GM12878 (cell line): ENCODE measurements around the gene CYREN. TPM values are rescaled to one million over a fixed set of nuclear protein-coding genes. Genes with fewer than 3 reads are reported as not detected.
A peak's percentile ranks its signal among the peaks of the same experiment; 100 is the strongest.

Experiments
- ATAC-seq: fragments of 200-7000 bp; cut with Tn5 transposase; 3 replicates; pipeline ENCODE4 v1.9.1; 2020; ENCODE audit warnings: mild to moderate bottlenecking, moderate library complexity
- BruUV-seq: library from RNA; stranded (reverse); fragments of 400-500 nt; replicated peaks from 2 replicates; lab custom pipeline; 2021; lab: Mats Ljungman, UMichigan
- CTCF ChIA-PET: fragments of 300-600 bp; sonication (Branson Sonifier 250); formaldehyde crosslinking; extraction: SDS; loops from one replicate; lab custom pipeline; 2021; ENCODE audit warnings: inconsistent platforms; lab: Yijun Ruan, JAX
- POLR2A ChIA-PET: fragments of 350-600 bp; formaldehyde crosslinking; extraction: SDS; loops from one replicate; lab custom pipeline; 2021; ENCODE audit warnings: inconsistent platforms; lab: Charles Lee
- RAD21 ChIA-PET: fragments of 300-600 bp; sonication (Branson Sonifier 250); formaldehyde crosslinking; loops from one replicate; lab custom pipeline; 2023; ENCODE audit warnings: antibody characterized with exemption; ENCODE audit not compliant: unreplicated experiment; lab: Charles Lee
- SMC1A ChIA-PET: fragments of 300-600 bp; sonication (Branson Sonifier 250); formaldehyde crosslinking; loops from one replicate; lab custom pipeline; 2023; ENCODE audit not compliant: unreplicated experiment, uncharacterized antibody; lab: Charles Lee
- DNase-seq: peaks from one replicate; pipeline ENCODE4 v3.0.0-alpha.2; 2011; ENCODE audit warnings: low read depth, low spot score
- FAIRE-seq: peaks from 3 replicates; lab custom pipeline; 2011; peaks lifted over from hg19 to GRCh38; lab: Jason Lieb, UNC
- H2AFZ ChIP-seq: 2 replicates; pipeline ENCODE4 v1.6.0; 2011; ENCODE audit warnings: low read depth, low read length, control low read depth; ENCODE audit not compliant: control insufficient read depth
- H3K27ac ChIP-seq: 2 replicates; pipeline ENCODE4 v1.5.1; 2011; ENCODE audit warnings: control low read depth; ENCODE audit not compliant: control insufficient read depth, insufficient read depth
- H3K27me3 ChIP-seq, 2 experiments: replicated peaks in 1 of 2; 2 replicates each; pipeline versions ENCODE4 v1.6.0 to v1.6.1; 2011; ENCODE audit warnings: low read length in 1 of 2; ENCODE audit not compliant: control insufficient read depth in 2 of 2, insufficient read depth in 2 of 2
- H3K36me3 ChIP-seq, 2 experiments: 2 replicates each; pipeline ENCODE4 v1.5.1; 2011; ENCODE audit warnings: low read length in 1 of 2; ENCODE audit not compliant: control insufficient read depth in 2 of 2, insufficient read depth in 2 of 2
- H3K4me1 ChIP-seq: 2 replicates; pipeline ENCODE4 v1.6.1; 2011; ENCODE audit warnings: mild to moderate bottlenecking, low read length, moderate library complexity, mixed read lengths; ENCODE audit not compliant: control insufficient read depth, insufficient read depth
- H3K4me2 ChIP-seq: 2 replicates; pipeline ENCODE4 v1.6.0; 2011; ENCODE audit warnings: control low read depth; ENCODE audit not compliant: control insufficient read depth, insufficient read depth
- H3K4me3 ChIP-seq: fragments of 200-600 bp; sonication (generic); 2 replicates; pipeline ENCODE4 v1.5.1; 2016
- H3K79me2 ChIP-seq: 2 replicates; pipeline ENCODE4 v1.6.0; 2011; ENCODE audit warnings: low read length; ENCODE audit not compliant: control insufficient read depth, insufficient read depth
- H3K9ac ChIP-seq: 2 replicates; pipeline ENCODE4 v1.8.0; 2011; ENCODE audit warnings: low read length, control low read depth, mixed read lengths; ENCODE audit not compliant: control insufficient read depth, insufficient read depth
- H3K9me3 ChIP-seq: replicated peaks from 3 replicates; pipeline ENCODE4 v1.5.1; 2011; ENCODE audit warnings: mild to moderate bottlenecking, low read length; ENCODE audit not compliant: control insufficient read depth, insufficient read depth
- H4K20me1 ChIP-seq: 2 replicates; pipeline ENCODE4 v1.6.0; 2011; ENCODE audit not compliant: control insufficient read depth, insufficient read depth
- EP300 ChIP-seq, 2 experiments: fragments of 150-350 bp in 1 of 2; IDR thresholded peaks; 2 replicates each; pipeline ENCODE4 v1.6.1; 2011 to 2012; ENCODE audit warnings: low read depth in 2 of 2, low read length in 2 of 2, borderline replicate concordance in 1 of 2, improper control_type of control experiment in 1 of 2, inconsistent platforms in 1 of 2; ENCODE audit not compliant: control insufficient read depth in 1 of 2
- FOXM1 ChIP-seq: IDR thresholded peaks from 2 replicates; pipeline ENCODE4 v1.6.1; 2012; ENCODE audit warnings: low read depth, mild to moderate bottlenecking, inconsistent platforms, low read length, moderate library complexity
- GABPA ChIP-seq: IDR thresholded peaks from 2 replicates; pipeline ENCODE4 v1.6.1; 2014; ENCODE audit warnings: antibody characterized with exemption, low read depth, mild to moderate bottlenecking, inconsistent platforms
- JUND ChIP-seq: IDR thresholded peaks from 2 replicates; pipeline ENCODE4 v1.6.1; 2012; ENCODE audit warnings: low read depth, mild to moderate bottlenecking, low read length, improper control_type of control experiment, moderate library complexity
- POLR2AphosphoS5 ChIP-seq: IDR thresholded peaks from 2 replicates; pipeline ENCODE4 v1.6.1; 2011; ENCODE audit warnings: mild to moderate bottlenecking, low read length, inconsistent platforms
- POU2F2 ChIP-seq: IDR thresholded peaks from 3 replicates; pipeline ENCODE4 v1.6.1; 2011; ENCODE audit warnings: low read depth, mild to moderate bottlenecking, low read length, borderline replicate concordance
- SMARCA5 ChIP-seq: fragments of 450-650 bp; IDR thresholded peaks from 2 replicates; pipeline ENCODE4 v1.6.1; 2017; ENCODE audit warnings: mild to moderate bottlenecking
- SUZ12 ChIP-seq: fragments of 200-600 bp; sonication (generic); IDR thresholded peaks from one replicate; pipeline ENCODE4 v1.6.1; 2018; ENCODE audit warnings: antibody characterized with exemption, mild to moderate bottlenecking; ENCODE audit not compliant: unreplicated experiment
- TBL1XR1 ChIP-seq: IDR thresholded peaks from 2 replicates; pipeline ENCODE4 v1.6.1; 2012; ENCODE audit warnings: low read depth, low read length, improper control_type of control experiment
- ZNF207 ChIP-seq: fragments of 450-650 bp; IDR thresholded peaks from 2 replicates; pipeline ENCODE4 v1.6.1; 2014; ENCODE audit warnings: antibody characterized with exemption, mild to moderate bottlenecking, borderline replicate concordance
- ZNF24 ChIP-seq: fragments of 450-650 bp; IDR thresholded peaks from 2 replicates; pipeline ENCODE4 v1.6.1; 2017; ENCODE audit warnings: antibody characterized with exemption, mild to moderate bottlenecking
- ZZZ3 ChIP-seq: IDR thresholded peaks from 2 replicates; pipeline ENCODE4 v1.6.1; 2011; ENCODE audit warnings: low read depth; ENCODE audit not compliant: control insufficient read depth, insufficient read length
- WGBS: methylation state at CpG from one replicate; pipeline ENCODE4 v1.1.6; 2016; ENCODE audit warnings: low lambda C conversion rate; ENCODE audit not compliant: insufficient replicate concordance, insufficient coverage; ENCODE audit errors: missing lambda C conversion rate; 5-methylcytosine and 5-hydroxymethylcytosine counted together
- in situ Hi-C: fragments of 300-500 bp; cut with MboI; formaldehyde crosslinking; loops from 9 replicates; pipeline ENCODE4 v1.14.3; 2018; ENCODE audit warnings: mixed read lengths
- intact Hi-C: fragments of 100-400 bp; cut with micrococcal nuclease; formaldehyde crosslinking; loops from one replicate; pipeline ENCODE4 v1.14.2; 2022; ENCODE audit not compliant: unreplicated experiment
- polyA plus RNA-seq, 11 experiments: library from polyadenylated mRNA; depleted of rRNA in 4 of 11; unstranded in 6 of 11; stranded (reverse) in 5 of 11; fragments of >200 nt; fragmentation: Nextera tagmentation in 4 of 11; fragmentation: Illumina TruSeq in 1 of 11; extraction: Ambion mirVana in 4 of 11; extraction: Trizol in 1 of 11; gene quantifications; 1 replicate in 1 of 11; 2 replicates in 10 of 11; pipeline versions ENCODE4 v1.2.1 to v1.2.3, GENCODE V29; 2011 to 2016; ENCODE audit warnings: inconsistent platforms in 2 of 11, missing spikeins in 2 of 11, low read depth in 1 of 11
- total RNA-seq, 4 experiments: library from RNA; depleted of rRNA in 3 of 4; stranded (reverse); fragments of >200 nt in 3 of 4; fragmentation: Illumina TruSeq in 1 of 4; extraction: Trizol in 1 of 4; gene quantifications; 2 replicates each; pipeline versions ENCODE4 v1.2.1 to v1.2.3, GENCODE V29; 2013 to 2021
- TF ChIP-seq, protein P1 (sequence below): fragments of 450-650 bp; formaldehyde crosslinking; IDR thresholded peaks from 2 replicates; pipeline ENCODE4 v1.5.0; 2022; ENCODE audit warnings: mild to moderate bottlenecking, missing genetic modification characterization

CYREN gene
- total and polyA plus RNA-seq, 10 of the 15 experiments (the other 5 are each of a cell fraction or from before 2014, with no cell fraction given) = 8.7 to 64.3 (median 55.7) TPM

- FAIRE-seq (no peak), DNase-seq (no peak), ATAC-seq (no peak)
- TF ChIP-seq FOXM1 (no peak), POLR2AphosphoS5 (no peak)
- Histone ChIP-seq H3K4me2 (peak overlapping the region; percentile 45), H4K20me1 (no peaks in the 10 kb centered on the region), H3K9ac (no peak overlapping the region), H3K4me1 (peaks cover 12% of the 10 kb centered on the region), H3K27ac (no peak overlapping the region), H3K36me3 (peaks cover 17 to 58% of the 10 kb centered on the region in 2 experiments), H3K79me2 (peaks cover 36% of the 10 kb centered on the region), H3K4me3 (no peak overlapping the region), H3K27me3 (no peaks in the 10 kb centered on the region), H2AFZ (no peak overlapping the region), H3K9me3 (no peaks in the 10 kb centered on the region)
- RAD21 ChIA-PET = interaction anchor here (0.7 to 3.8 kb wide), 3 partner anchors 13 to 214 kb away, joined by 3 to 28 read pairs (median 3); partner anchors contain the start of gene AGBL3
- 99% methylated on average over 3 of the region's 3 CpGs for WGBS
- intact Hi-C loops = no loop called here
- SMC1A ChIA-PET = interaction anchor here (0.8 to 4.0 kb wide), 6 partner anchors 9 to 470 kb away, joined by 3 to 29 read pairs (median 5); no protein-coding TSS in a partner anchor
- POLR2A ChIA-PET = interaction anchor here (0.7 to 1.5 kb wide), 5 partner anchors 8 to 28 kb away, joined by 3 to 10 read pairs (median 4); no protein-coding TSS in a partner anchor
- CTCF ChIA-PET = interaction anchor here (0.8 to 1.3 kb wide), 2 partner anchors 10 to 26 kb away, joined by 3 to 6 read pairs; no protein-coding TSS in a partner anchor
- BruUV-seq = no TSS peak
- in situ Hi-C loops = no loop called here
Measured at GRCh38 chr7:135200821-135201331, 30.4 kb upstream of the CYREN start.

DNA sequence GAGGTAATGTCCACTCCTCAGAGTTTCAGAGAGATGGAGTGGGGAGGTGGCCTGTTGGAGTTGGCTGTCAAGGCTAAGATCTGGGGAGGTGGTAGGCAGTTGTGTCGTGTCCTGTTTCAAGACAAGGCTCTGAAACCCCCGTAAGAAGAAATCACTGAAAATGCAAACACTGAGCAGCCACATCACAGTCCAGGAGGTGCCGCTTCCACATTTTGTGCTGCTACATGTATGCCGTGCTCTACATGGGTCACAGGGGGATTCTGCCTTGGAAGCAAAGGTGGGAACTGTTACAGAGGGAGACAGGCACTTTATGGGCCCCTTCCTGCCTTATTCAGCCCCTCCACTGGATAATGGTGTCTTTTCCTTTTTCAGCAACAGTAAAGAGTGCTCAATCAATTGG is 28.9 kb upstream of the CYREN start:
- Histone ChIP-seq H3K36me3 (peaks cover 20 to 54% of the 10 kb centered on the region in 2 experiments), H3K27ac (peak overlapping the region; percentile 40), H4K20me1 (no peaks in the 10 kb centered on the region), H3K4me1 (peaks cover 9% of the 10 kb centered on the region), H2AFZ (no peak overlapping the region), H3K4me2 (peak overlapping the region; percentile 7), H3K79me2 (peaks cover 30% of the 10 kb centered on the region), H3K9ac (no peak overlapping the region), H3K9me3 (no peaks in the 10 kb centered on the region), H3K4me3 (no peak overlapping the region), H3K27me3 (no peaks in the 10 kb centered on the region)
- no peak for DNase-seq
- in situ Hi-C loops = no loop called here
- ChIA-PET SMC1A (interaction anchor here (1.2 to 4.0 kb wide), 6 partner anchors 8 to 28 kb away, joined by 5 to 29 read pairs (median 7); no protein-coding TSS in a partner anchor), POLR2A (interaction anchor here (0.8 to 2.2 kb wide), 4 partner anchors 8 to 13 kb away, joined by 3 to 23 read pairs (median 6); no protein-coding TSS in a partner anchor), CTCF (interaction anchor here (0.8 to 2.0 kb wide), 2 partner anchors 8 to 75 kb away, joined by 3 to 5 read pairs; no protein-coding TSS in a partner anchor), RAD21 (interaction anchor here (3.8 kb wide), 1 partner anchor 12 kb away, joined by 28 read pairs; no protein-coding TSS in a partner anchor)
- 71% methylated on average over 4 of the region's 4 CpGs for whole genome bisulfite sequencing
- FAIRE-seq = no peak
- BruUV-seq = no TSS peak
- peak; percentile 51 for ATAC-seq
- intact Hi-C loops = no loop called here
- TF ChIP-seq ZZZ3 (no peak), ZNF24 (no peak), EP300 (IDR thresholded peaks at IDR 0.05; ENCODE audit: borderline replicate concordance in 1 of 2, control insufficient read depth in 1 of 2, low read depth in 2 of 2, low read length in 2 of 2) (0 out of 4 replicates have a peak, but pooled peaks of 1 of the 2 experiments have one; percentile 19), SUZ12 (no peak), FOXM1 (no peak), JUND (no peak), ZNF207 (no peak), GABPA (no peak), POU2F2 (peak; percentile 71; the same call in 1 of the 3 replicates), TBL1XR1 (no peak), SMARCA5 (no peak)
- TF ChIP-seq, protein P1, sequence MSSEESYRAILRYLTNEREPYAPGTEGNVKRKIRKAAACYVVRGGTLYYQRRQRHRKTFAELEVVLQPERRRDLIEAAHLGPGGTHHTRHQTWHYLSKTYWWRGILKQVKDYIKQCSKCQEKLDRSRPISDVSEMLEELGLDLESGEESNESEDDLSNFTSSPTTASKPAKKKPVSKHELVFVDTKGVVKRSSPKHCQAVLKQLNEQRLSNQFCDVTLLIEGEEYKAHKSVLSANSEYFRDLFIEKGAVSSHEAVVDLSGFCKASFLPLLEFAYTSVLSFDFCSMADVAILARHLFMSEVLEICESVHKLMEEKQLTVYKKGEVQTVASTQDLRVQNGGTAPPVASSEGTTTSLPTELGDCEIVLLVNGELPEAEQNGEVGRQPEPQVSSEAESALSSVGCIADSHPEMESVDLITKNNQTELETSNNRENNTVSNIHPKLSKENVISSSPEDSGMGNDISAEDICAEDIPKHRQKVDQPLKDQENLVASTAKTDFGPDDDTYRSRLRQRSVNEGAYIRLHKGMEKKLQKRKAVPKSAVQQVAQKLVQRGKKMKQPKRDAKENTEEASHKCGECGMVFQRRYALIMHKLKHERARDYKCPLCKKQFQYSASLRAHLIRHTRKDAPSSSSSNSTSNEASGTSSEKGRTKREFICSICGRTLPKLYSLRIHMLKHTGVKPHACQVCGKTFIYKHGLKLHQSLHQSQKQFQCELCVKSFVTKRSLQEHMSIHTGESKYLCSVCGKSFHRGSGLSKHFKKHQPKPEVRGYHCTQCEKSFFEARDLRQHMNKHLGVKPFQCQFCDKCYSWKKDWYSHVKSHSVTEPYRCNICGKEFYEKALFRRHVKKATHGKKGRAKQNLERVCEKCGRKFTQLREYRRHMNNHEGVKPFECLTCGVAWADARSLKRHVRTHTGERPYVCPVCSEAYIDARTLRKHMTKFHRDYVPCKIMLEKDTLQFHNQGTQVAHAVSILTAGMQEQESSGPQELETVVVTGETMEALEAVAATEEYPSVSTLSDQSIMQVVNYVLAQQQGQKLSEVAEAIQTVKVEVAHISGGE = no peak
